GM21390 (cell line): ENCODE results near the gene MDFI.

Experiments used
- ATAC-seq: cut with Tn5 transposase; IDR thresholded peaks from one replicate; pipeline ENCODE4 v1.9.1; 2021; ENCODE audit not compliant: unreplicated experiment

Gene MDFI

GRCh38 chr6:41648070-41648585 is 9.9 kb downstream of the MDFI start:
- no peak for ATAC-seq

- no peak for ATAC-seq
Measured at GRCh38 chr6:41648921-41649320, 10.7 kb downstream of the MDFI start.

- no peak for ATAC-seq
Measured at GRCh38 chr6:41649596-41649995, 11.3 kb downstream of the MDFI start.

GRCh38 chr6:41650120-41650519 is 11.9 kb downstream of the MDFI start:
- no peak for ATAC-seq

- ATAC-seq, result no peak
Measured at GRCh38 chr6:41651246-41651961, 13.1 kb downstream of the MDFI start.

- no peak for ATAC-seq
Measured at GRCh38 chr6:41651962-41652657, 13.8 kb downstream of the MDFI start.

- ATAC-seq, result no peak
Measured at GRCh38 chr6:41652866-41653652, 14.8 kb downstream of the MDFI start.

- no peak for ATAC-seq
Measured at GRCh38 chr6:41653691-41654090, 15.4 kb downstream of the MDFI start.

GRCh38 chr6:41654151-41654697 is 16.0 kb downstream of the MDFI start:
- no peak for ATAC-seq

GRCh38 chr6:41654698-41655151 is 16.5 kb downstream of the MDFI start:
- ATAC-seq, result no peak

- no peak for ATAC-seq
Measured at GRCh38 chr6:41655176-41655575, 16.9 kb downstream of the MDFI start.

- no peak for ATAC-seq
Measured at GRCh38 chr6:41655646-41656001, 17.4 kb downstream of the MDFI start.

GRCh38 chr6:41656002-41656691 is 17.9 kb downstream of the MDFI start:
- no peak for ATAC-seq

GRCh38 chr6:41657131-41658094 is 19.1 kb downstream of the MDFI start:
- ATAC-seq, result no peak

- no peak for ATAC-seq
Measured at GRCh38 chr6:41658636-41659035, 20.4 kb downstream of the MDFI start.

GRCh38 chr6:41659935-41660334 is 21.7 kb downstream of the MDFI start:
- no peak for ATAC-seq

GRCh38 chr6:41663568-41663967 is 25.3 kb downstream of the MDFI start:
- ATAC-seq, result no peak

GRCh38 chr6:41664271-41664670 is 26.0 kb downstream of the MDFI start:
- ATAC-seq, result no peak

GRCh38 chr6:41667195-41667594 is 28.9 kb downstream of the MDFI start:
- no peak for ATAC-seq

GRCh38 chr6:41668968-41669367 is 30.7 kb downstream of the MDFI start:
- ATAC-seq, result no peak
